ENCODE data around the gene RGS14.

DNA sequence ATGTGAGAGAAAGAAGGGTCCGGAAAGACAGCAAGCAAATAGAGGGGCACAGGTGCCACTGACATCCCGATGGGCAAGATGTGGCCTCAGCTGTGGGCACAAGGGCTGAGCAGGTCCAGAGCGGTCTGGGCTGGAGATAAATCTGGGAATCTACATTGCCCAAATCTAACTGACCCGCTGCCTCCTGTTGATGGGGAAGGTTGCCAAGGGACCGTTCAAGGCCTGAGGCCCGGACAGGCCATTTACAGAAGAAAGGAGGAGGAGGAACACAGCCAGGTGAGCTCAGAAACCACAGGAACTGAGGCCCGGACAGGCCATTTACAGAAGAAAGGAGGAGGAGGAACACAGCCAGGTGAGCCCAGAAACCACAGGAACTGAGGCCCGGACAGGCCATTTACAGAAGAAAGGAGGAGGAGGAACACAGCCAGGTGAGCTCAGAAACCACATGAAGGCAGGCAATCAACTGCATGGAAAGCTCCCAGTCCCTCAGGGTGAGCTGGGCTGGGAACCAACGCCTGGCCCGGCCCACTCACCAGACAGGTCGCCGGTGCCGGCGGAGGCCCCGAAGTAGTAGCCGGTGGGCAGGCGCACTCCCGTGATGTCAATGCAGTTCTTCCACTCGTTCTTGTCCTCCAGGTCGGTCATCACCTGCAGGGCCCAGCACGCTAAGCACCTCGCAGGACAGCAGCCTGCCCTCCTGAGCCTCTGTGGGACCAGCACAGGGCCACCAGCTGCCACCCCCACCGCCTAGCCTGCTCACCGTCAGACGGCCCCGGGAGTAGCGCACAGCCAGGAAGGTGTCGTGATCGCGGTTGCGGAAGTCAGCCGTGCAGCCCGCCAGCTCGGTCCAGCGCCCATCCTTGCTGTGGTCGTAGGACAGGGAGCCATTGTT, 20.9 kb upstream of the RGS14 start:
- TF ChIP-seq, protein P1, sequence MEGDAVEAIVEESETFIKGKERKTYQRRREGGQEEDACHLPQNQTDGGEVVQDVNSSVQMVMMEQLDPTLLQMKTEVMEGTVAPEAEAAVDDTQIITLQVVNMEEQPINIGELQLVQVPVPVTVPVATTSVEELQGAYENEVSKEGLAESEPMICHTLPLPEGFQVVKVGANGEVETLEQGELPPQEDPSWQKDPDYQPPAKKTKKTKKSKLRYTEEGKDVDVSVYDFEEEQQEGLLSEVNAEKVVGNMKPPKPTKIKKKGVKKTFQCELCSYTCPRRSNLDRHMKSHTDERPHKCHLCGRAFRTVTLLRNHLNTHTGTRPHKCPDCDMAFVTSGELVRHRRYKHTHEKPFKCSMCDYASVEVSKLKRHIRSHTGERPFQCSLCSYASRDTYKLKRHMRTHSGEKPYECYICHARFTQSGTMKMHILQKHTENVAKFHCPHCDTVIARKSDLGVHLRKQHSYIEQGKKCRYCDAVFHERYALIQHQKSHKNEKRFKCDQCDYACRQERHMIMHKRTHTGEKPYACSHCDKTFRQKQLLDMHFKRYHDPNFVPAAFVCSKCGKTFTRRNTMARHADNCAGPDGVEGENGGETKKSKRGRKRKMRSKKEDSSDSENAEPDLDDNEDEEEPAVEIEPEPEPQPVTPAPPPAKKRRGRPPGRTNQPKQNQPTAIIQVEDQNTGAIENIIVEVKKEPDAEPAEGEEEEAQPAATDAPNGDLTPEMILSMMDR (IDR thresholded peaks at IDR 0.05): no peak
- no peak for TF ChIP-seq POLR2AphosphoS5 (IDR thresholded peaks at IDR 0.05)
